Neural progenitor cell (in vitro differentiated cells): ENCODE data around the gene ERC1.

Experiments used
- CTCF ChIP-seq: fragments of 200-600 bp; sonication (generic); IDR thresholded peaks from 2 replicates; pipeline ENCODE4 v1.5.1; 2017; ENCODE audit warnings: antibody characterized with exemption, mild to moderate bottlenecking
- EZH2 ChIP-seq: fragments of 200-600 bp; sonication (generic); IDR thresholded peaks from 2 replicates; pipeline ENCODE4 v1.6.1; 2017; ENCODE audit warnings: antibody characterized with exemption, mild to moderate bottlenecking, moderate library complexity

- TF ChIP-seq CTCF (no peak), EZH2 (no peak)
Measured at GRCh38 chr12:1428671-1429070, 437.6 kb downstream of the ERC1 start.
